SJSA1 (cell line): ENCODE data around the gene GRID1. TPM values are rescaled to one million over a fixed set of nuclear protein-coding genes. Genes with fewer than 3 reads are reported as not detected.

Source experiments
- DNase-seq, 2 experiments: peaks; one replicate each; pipeline ENCODE4 v3.0.0-alpha.2; 2015 to 2020; ENCODE audit warnings: low spot score in 2 of 2, low read depth in 1 of 2
- H3K27ac ChIP-seq: fragments of 250-450 bp; sonication (Bioruptor Pico); 2 replicates; pipeline ENCODE4 v1.5.1; 2020; ENCODE audit warnings: mild to moderate bottlenecking, moderate library complexity
- H3K27me3 ChIP-seq: fragments of 250-450 bp; sonication (Bioruptor Pico); replicated peaks from 2 replicates; pipeline ENCODE4 v1.5.1; 2020; ENCODE audit warnings: mild to moderate bottlenecking, moderate library complexity
- H3K36me3 ChIP-seq: fragments of 250-450 bp; sonication (Bioruptor Pico); 2 replicates; pipeline ENCODE4 v1.5.1; 2020; ENCODE audit warnings: mild to moderate bottlenecking
- H3K4me1 ChIP-seq: fragments of 250-450 bp; sonication (Bioruptor Pico); replicated peaks from 2 replicates; pipeline ENCODE4 v1.6.1; 2021; ENCODE audit warnings: mild to moderate bottlenecking
- H3K4me3 ChIP-seq: fragments of 250-450 bp; sonication (Bioruptor Pico); 2 replicates; pipeline ENCODE4 v1.5.1; 2020; ENCODE audit warnings: mild to moderate bottlenecking
- H3K9me3 ChIP-seq: fragments of 250-450 bp; sonication (Bioruptor Pico); replicated peaks from 2 replicates; pipeline ENCODE4 v1.5.1; 2020; ENCODE audit warnings: mild to moderate bottlenecking
- total RNA-seq: library from RNA; depleted of rRNA; stranded (reverse); fragments of >200 nt; shearing (Covaris generic); gene quantifications from 2 replicates; pipeline ENCODE4 v1.2.3, GENCODE V29; 2014

GRID1 gene
- total RNA-seq, 1 experiment from 2014 or later: 0.05 TPM

DNA sequence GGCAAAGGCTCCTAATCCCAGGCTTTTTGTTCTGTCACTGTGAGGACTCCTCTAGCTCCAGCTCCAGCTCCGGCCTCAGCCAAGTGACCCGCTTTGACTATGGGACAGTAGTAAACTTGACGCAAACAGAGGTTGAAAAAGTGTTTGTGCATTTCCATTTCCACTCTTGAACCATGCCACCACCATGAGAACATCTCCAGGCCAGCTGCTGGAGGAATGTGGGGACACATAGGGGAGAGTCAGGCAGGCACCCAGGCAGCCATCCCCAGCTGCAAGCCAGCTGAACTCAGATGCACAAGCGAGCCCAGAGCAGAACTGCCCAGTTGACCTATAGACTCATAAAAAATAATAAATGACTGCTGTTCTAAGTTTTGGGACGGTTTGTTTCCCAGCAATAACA is 224.7 kb downstream of the GRID1 start:
- H3K27ac ChIP-seq: no peak overlapping the region
- no peaks in the 10 kb centered on the region for H3K36me3 ChIP-seq

DNA sequence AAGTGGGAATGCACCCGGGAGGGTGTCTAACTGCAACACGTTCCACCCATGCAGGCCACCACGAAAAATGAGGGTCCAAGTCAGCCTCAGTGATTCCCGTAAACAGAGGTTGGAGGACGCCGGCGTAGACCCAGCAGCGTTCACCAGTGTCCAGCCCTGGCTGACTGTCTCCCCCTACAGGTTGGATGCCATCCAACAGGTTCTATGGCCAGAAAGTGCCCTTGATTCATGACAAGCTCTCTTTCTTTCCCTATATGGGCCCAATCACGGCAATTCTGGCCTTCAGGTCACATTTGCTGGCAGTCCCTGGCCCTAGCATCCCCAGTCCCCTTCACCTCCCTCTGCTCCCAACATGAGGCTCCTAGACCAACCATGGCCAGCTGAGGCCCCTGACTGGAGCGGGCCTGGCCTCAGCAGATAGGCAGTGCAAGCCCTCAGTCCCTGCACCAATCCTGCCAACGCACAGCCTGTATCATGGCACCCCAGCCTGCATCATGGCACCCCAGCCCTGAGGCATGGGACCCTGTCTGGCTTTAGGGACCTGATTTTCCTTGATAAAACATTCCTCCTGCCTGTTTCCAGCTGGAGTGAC is 227.4 kb downstream of the GRID1 start:
- no peak overlapping the region for H3K27ac ChIP-seq
- DNase-seq: no peak
- H3K4me3 ChIP-seq: no peak overlapping the region
- no peaks in the 10 kb centered on the region for H3K9me3 ChIP-seq
- H3K27me3 ChIP-seq: no peaks in the 10 kb centered on the region
- no peaks in the 10 kb centered on the region for H3K36me3 ChIP-seq
- no peaks in the 10 kb centered on the region for H3K4me1 ChIP-seq

More for the DNA sequence above, 224.7 kb downstream of the GRID1 start:
- no peaks in the 10 kb centered on the region for H3K9me3 ChIP-seq
- no peak for DNase-seq
- no peak overlapping the region for H3K4me3 ChIP-seq
- no peaks in the 10 kb centered on the region for H3K27me3 ChIP-seq
- no peaks in the 10 kb centered on the region for H3K4me1 ChIP-seq

DNA sequence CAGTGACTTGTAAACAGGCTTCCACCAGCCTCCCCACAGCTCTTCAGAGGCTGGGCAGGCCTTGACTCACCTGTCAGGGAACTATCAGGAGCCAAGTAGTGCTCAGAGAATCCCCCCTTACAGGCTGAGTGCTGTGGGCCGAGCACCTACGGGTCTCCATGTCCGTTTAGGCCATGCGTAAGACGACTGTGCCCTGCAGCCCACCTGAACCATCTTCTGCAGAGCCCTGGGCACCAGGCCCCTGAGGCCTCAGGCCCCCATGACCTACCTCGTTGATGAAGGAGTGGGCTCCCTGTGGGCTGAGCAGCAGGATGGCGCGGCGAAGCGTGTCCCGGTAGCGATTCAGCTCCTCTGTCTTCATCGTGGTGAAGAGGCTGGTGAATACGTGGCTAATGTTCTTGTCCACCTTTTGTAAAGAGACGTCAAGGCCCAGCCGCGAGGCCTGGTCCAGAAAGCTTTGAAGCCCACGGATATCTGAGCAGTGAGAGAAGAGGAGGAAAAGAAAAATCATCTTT is 228.0 kb downstream of the GRID1 start:
- Histone ChIP-seq H3K4me1 (no peaks in the 10 kb centered on the region), H3K27ac (no peak overlapping the region), H3K4me3 (no peak overlapping the region), H3K27me3 (no peaks in the 10 kb centered on the region), H3K9me3 (no peaks in the 10 kb centered on the region), H3K36me3 (no peaks in the 10 kb centered on the region)
- no peak for DNase-seq

DNA sequence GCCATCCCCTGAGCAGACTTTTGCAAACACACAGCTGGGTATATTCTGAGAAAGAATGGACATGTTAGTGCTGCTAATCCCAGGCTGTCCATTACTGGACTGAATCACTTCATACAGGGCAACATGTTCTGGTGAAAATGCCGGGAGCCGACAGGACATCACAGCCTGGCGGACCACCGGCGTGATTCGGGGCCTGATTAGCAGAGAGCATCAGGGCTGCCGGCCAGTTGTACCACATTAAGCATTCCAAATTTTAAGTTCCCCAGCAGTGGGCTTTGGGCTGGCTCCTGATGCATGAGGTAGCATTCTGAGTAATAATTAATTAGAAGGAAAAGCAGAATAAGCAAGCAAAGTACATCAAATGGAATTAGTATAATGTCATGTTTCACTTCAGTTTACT is 229.0 kb downstream of the GRID1 start:
- H3K27me3 ChIP-seq: no peaks in the 10 kb centered on the region
- H3K4me3 ChIP-seq: no peak overlapping the region
- no peaks in the 10 kb centered on the region for H3K9me3 ChIP-seq
- DNase-seq: no peak
- H3K36me3 ChIP-seq: no peaks in the 10 kb centered on the region
- H3K27ac ChIP-seq: no peak overlapping the region
- no peaks in the 10 kb centered on the region for H3K4me1 ChIP-seq

DNA sequence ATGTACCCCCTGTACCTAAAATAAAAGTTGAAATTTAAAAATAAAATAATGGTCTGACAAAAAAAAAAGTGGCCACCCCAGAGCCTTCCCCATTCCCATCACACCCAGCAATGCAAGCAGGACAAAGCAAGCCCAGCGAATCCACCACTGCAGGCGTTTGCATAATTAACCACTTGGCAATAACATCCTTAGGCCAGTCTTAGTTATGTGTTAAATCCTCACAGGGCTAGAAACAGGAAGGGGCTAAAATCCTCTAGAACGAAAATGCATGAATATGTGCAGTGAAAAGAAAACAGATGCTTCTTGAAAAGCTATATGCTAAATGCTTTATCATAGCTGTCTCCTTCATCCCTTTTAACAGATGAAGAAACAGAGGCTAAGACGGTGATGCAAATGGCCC is 229.7 kb downstream of the GRID1 start:
- DNase-seq: no peak
- H3K9me3 ChIP-seq: no peaks in the 10 kb centered on the region
- H3K36me3 ChIP-seq: no peaks in the 10 kb centered on the region
- no peak overlapping the region for H3K4me3 ChIP-seq
- H3K27me3 ChIP-seq: no peaks in the 10 kb centered on the region
- no peaks in the 10 kb centered on the region for H3K4me1 ChIP-seq
- no peak overlapping the region for H3K27ac ChIP-seq

DNA sequence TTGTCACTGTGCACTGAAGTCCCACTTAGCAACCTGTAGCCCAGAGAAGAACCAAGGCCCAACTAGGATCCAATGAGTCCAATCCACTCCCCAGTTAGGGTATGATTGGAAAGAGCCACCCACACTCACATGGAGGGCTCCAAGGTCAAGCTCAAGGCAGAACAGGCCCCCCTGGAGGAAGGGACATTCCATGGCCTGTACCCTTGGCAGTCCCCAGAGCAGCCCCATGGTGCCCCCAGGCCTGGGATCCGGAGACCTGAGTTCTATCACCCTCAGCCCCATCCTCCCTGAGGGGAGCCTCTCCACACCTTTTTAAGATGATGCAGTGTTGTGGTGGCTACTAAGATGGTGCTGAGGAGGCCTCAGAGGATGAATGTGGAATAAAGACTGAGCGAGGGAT is 231.4 kb downstream of the GRID1 start:
- H3K36me3 ChIP-seq: no peaks in the 10 kb centered on the region
- no peak overlapping the region for H3K27ac ChIP-seq
- no peaks in the 10 kb centered on the region for H3K4me1 ChIP-seq
- no peak for DNase-seq
- H3K27me3 ChIP-seq: no peaks in the 10 kb centered on the region
- no peaks in the 10 kb centered on the region for H3K9me3 ChIP-seq
- no peak overlapping the region for H3K4me3 ChIP-seq

DNA sequence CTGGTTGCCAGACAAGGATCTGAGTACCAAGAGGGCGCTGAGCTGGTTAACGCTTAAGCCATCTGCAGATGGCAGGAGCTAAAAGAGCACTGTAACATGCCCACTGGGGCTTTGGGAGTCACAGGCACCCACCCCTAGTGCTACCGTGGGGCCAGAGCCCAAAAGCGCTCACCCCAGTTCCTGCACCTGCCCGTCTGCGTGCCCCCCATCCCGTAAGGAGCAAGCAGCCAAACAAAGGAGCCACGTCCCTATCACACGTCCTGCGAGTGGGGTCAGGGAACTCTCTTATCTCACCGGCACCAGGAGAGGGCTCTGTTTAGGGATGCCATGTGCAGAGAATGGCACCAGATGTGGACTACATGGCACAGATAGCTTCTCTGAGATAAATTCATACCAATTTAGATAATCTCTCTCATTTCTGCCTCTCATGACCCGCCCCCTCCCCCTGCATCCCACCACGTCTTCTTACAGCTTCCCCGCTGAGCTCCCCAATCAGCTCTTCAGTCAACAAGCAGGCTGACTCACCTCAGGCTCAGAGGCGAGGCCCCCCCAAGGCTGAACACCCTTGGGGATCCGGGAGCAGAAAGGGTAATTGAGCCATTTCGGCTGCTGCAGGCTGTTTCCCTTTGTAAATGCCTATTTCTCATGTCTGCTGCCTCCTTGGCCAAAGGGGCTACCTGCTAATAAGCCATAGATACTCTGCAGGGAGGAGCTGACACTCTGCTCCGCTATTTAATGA is 235.7 kb downstream of the GRID1 start:
- Histone ChIP-seq H3K4me1 (no peaks in the 10 kb centered on the region), H3K27ac (no peak overlapping the region), H3K9me3 (no peaks in the 10 kb centered on the region), H3K4me3 (no peak overlapping the region), H3K36me3 (no peaks in the 10 kb centered on the region), H3K27me3 (no peaks in the 10 kb centered on the region)
- no peak for DNase-seq

DNA sequence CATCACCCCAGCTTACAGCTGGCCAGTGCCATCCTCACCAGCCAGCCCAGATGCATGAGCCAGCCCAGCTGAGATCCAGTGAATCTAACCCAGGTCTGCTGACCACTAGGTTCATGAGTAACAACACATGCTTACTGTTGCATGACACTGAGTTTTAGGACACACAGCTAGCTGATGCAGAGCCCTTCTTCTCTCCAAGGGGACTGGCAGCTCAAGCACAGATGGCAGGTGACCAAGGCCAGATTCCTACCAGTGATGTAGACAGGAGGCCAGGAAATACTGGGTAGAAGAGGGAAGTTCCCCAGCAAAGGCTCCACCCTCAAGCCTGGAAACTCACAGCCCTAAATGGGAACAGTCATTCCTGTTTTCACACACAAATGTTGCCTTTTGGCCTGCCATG is 236.6 kb downstream of the GRID1 start:
- no peaks in the 10 kb centered on the region for H3K4me1 ChIP-seq
- no peak for DNase-seq
- no peak overlapping the region for H3K4me3 ChIP-seq
- no peaks in the 10 kb centered on the region for H3K9me3 ChIP-seq
- no peaks in the 10 kb centered on the region for H3K27me3 ChIP-seq
- H3K27ac ChIP-seq: no peak overlapping the region
- H3K36me3 ChIP-seq: no peaks in the 10 kb centered on the region

DNA sequence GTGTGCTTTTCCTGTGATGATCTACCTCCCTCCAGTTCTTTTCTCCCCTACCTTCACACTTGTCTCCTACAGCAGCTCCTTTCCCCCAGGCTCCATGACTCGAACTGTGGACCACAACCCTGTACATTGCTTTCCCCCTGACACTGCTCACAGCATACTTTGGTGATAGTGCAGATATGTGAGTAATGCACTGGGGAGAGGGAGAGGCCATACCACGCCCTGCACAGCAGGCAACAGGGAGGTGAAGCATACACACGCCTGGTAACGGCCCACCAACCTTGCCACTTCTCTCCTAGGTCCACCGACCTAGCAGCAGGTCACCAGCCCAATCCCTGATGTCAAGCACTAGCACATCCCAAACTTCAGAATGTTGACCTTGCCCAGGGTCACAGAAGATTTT is 238.2 kb downstream of the GRID1 start:
- no peak for DNase-seq

DNA sequence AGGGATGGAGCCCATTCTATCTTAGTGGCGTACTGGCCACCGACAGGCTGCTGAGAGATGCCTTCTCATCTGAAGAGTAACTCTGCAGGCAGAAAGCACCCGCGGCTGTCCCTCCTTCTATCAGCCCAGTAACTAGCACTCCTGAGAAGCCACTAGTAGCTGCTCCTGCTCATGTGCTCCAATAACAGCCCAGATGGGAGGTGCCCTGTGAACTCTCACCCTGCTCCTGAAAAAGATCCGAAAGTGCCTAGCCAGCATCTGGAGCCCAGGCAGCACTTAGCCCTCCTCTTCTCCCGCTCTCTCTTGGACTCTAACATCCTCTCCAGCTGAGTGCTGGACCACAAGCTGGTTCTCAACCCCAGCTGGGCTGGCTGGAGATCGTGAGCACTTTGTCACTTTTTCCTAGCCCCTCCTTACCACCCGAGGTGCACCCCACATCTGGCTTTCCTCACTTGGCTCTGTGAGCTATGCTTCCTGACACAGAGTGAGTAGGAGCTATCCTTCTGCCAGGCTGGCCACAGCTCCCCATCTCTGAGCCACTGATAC is 239.2 kb downstream of the GRID1 start:
- Histone ChIP-seq H3K27me3 (no peaks in the 10 kb centered on the region), H3K36me3 (no peaks in the 10 kb centered on the region), H3K9me3 (no peaks in the 10 kb centered on the region), H3K4me1 (no peaks in the 10 kb centered on the region), H3K27ac (no peak overlapping the region), H3K4me3 (no peak overlapping the region)
- DNase-seq: no peak

More for the DNA sequence above, 238.2 kb downstream of the GRID1 start:
- Histone ChIP-seq H3K9me3 (no peaks in the 10 kb centered on the region), H3K27me3 (no peaks in the 10 kb centered on the region), H3K4me3 (no peak overlapping the region), H3K36me3 (no peaks in the 10 kb centered on the region), H3K27ac (no peak overlapping the region), H3K4me1 (no peaks in the 10 kb centered on the region)

DNA sequence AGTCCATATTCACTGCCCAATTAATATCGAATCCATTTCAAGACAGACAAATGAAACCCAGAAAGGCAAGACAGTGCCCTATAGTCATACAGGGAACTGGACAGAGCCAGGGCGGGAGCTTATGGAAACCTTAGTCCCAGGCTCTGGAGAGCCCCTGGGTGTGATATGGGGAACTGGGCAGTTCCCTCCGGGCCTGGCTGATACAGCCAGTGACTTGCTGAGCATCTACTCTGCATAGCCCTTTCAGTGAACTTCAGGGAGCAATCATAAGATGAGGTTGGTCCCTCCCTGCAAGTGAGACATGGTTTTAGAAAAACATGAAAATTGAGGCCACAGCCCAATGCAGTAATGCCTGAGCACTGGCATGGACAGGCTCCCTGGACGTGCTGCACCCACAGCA is 241.9 kb downstream of the GRID1 start:
- DNase-seq: no peak
- no peak overlapping the region for H3K4me3 ChIP-seq

DNA sequence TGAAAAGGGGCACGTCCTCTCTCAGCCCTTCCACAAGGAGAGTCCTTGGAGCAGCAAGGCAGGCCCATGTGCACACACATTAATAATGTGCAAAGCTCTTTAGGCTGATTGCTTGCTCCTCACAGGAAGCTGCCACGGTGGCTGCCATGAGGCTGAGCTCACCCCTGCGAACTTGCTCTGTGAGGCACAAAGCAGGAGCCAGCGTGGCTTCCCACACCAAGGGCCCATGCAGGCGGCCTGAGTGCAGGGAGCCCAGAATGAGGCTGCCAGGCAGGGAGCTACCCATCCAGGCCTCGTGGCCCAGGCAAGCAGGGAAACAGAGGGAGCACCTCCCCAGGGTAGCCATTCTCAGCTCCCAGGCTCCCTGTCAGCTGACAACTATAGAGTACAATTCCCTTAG is 242.9 kb downstream of the GRID1 start:
- Histone ChIP-seq H3K27me3 (no peaks in the 10 kb centered on the region), H3K4me3 (no peak overlapping the region), H3K9me3 (no peaks in the 10 kb centered on the region), H3K4me1 (no peaks in the 10 kb centered on the region), H3K27ac (no peak overlapping the region), H3K36me3 (no peaks in the 10 kb centered on the region)
- DNase-seq: no peak

More for the DNA sequence above, 241.9 kb downstream of the GRID1 start:
- no peaks in the 10 kb centered on the region for H3K36me3 ChIP-seq
- no peaks in the 10 kb centered on the region for H3K9me3 ChIP-seq
- H3K27me3 ChIP-seq: no peaks in the 10 kb centered on the region
- H3K27ac ChIP-seq: no peak overlapping the region
- H3K4me1 ChIP-seq: no peaks in the 10 kb centered on the region

DNA sequence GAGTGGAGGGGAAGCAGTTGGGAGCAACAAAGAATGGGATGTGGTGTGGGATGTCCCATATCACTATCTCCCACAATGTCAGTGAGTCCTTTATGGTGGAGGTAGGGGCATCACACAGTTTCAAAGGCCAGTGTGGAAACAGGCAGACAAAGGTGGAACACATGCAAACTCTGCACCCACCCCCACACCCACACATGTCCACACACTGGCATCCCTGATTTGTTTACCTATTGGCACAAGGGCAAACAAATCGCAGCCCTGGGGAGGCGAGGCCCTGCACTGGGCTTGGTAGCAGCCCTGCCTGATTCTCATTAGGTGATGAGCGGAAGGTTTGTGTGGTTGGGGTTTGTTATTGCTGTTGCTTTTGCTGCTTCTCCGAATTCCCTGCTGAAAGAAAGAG is 243.3 kb downstream of the GRID1 start:
- Histone ChIP-seq H3K27me3 (no peaks in the 10 kb centered on the region), H3K4me1 (no peaks in the 10 kb centered on the region), H3K4me3 (no peak overlapping the region), H3K27ac (no peak overlapping the region), H3K9me3 (no peaks in the 10 kb centered on the region), H3K36me3 (no peaks in the 10 kb centered on the region)
- no peak for DNase-seq

DNA sequence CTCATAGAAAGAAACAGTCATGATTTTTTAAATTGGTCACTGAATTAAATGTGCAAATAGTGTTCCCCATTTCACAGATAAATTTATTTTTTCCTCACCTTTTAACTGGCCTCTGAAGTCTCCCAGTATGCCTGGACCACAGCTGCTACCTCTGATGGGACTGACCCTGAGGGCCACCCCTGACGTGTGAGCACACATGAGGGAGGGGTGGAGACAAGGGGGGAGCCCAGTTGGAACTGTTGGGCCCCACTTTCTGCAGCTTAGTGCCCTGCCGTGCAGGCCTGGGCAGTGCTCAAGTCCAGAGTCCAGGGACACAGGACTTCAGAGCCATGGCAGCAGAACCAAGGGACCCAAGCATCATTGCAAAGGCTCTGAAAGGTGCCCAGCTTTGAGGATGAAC is 243.9 kb downstream of the GRID1 start:
- Histone ChIP-seq H3K9me3 (no peaks in the 10 kb centered on the region), H3K4me1 (no peaks in the 10 kb centered on the region), H3K36me3 (no peaks in the 10 kb centered on the region), H3K27me3 (no peaks in the 10 kb centered on the region), H3K4me3 (no peak overlapping the region), H3K27ac (no peak overlapping the region)
- no peak for DNase-seq
